Ascending aorta (tissue), 2 donors: ENCODE results near the gene ARID3B. TPM values are rescaled to one million over a fixed set of nuclear protein-coding genes. Genes with fewer than 3 reads are reported as not detected.

Source experiments
- DNase-seq, 2 donors: peaks; one replicate each; pipeline ENCODE4 v3.0.0-alpha.2; 2019; ENCODE audit warnings: low spot score in 2 of 2
- H3K27ac ChIP-seq, 2 donors: fragments of 200-600 bp; sonication (generic); one replicate each; pipeline ENCODE4 v1.5.1; 2016 to 2017; ENCODE audit warnings: mild to moderate bottlenecking in 1 of 2
- H3K27me3 ChIP-seq: fragments of 200-600 bp; sonication (generic); one replicate; pipeline ENCODE4 v1.5.1; 2017
- H3K36me3 ChIP-seq, 2 donors: fragments of 200-600 bp; sonication (generic); one replicate each; pipeline ENCODE4 v1.5.1; 2016
- H3K4me1 ChIP-seq, 2 donors: fragments of 200-600 bp; sonication (generic); one replicate each; pipeline ENCODE4 v1.5.1; 2016 to 2017; ENCODE audit warnings: mild to moderate bottlenecking in 1 of 2
- H3K4me3 ChIP-seq, 2 donors: fragments of 200-600 bp; sonication (generic); one replicate each; pipeline ENCODE4 v1.5.1; 2016 to 2017; ENCODE audit warnings: mild to moderate bottlenecking in 1 of 2
- H3K9me3 ChIP-seq, 2 donors: fragments of 200-600 bp; sonication (generic); one replicate each; pipeline ENCODE4 v1.5.1; 2016
- CTCF ChIP-seq, 3 experiments: fragments of 200-600 bp in 2 of 3; fragments of 450-650 bp in 1 of 3; sonication (generic) in 2 of 3; IDR thresholded peaks; one replicate each; pipeline ENCODE4 v1.5.1; 2016 to 2019; ENCODE audit warnings: antibody characterized with exemption in 3 of 3, mild to moderate bottlenecking in 1 of 3, moderate library complexity in 1 of 3
- intact Hi-C: fragments of 100-400 bp; cut with DNase I; formaldehyde crosslinking; loops from one replicate; pipeline ENCODE4 v1.15.1; 2023
- total RNA-seq: library from RNA; depleted of rRNA; stranded (reverse); fragments of >200 nt; gene quantifications from one replicate; pipeline ENCODE4 v1.1.0, GENCODE V29; 2016

The ARID3B gene
- total RNA-seq, 1 donor from 2014 or later = 13.3 TPM

GRCh38 chr15:74517096-74517495 lies 23.9 kb upstream of the ARID3B start:
- H3K4me1 ChIP-seq = no peaks in the 10 kb centered on the region
- no peaks in the 10 kb centered on the region for H3K36me3 ChIP-seq
- intact Hi-C loops = no loop called here
- H3K27me3 ChIP-seq = no peaks in the 10 kb centered on the region
- no peak for TF ChIP-seq CTCF (IDR thresholded peaks at IDR 0.05)
- H3K4me3 ChIP-seq = no peak overlapping the region
- no peak for DNase-seq
- no peak overlapping the region for H3K27ac ChIP-seq
- H3K9me3 ChIP-seq = no peaks in the 10 kb centered on the region

- Histone ChIP-seq H3K9me3 (no peaks in the 10 kb centered on the region), H3K36me3 (no peaks in the 10 kb centered on the region), H3K27me3 (no peaks in the 10 kb centered on the region), H3K27ac (no peak overlapping the region), H3K4me3 (no peak overlapping the region), H3K4me1 (no peaks in the 10 kb centered on the region)
- intact Hi-C loops = no loop called here
- no peak for TF ChIP-seq CTCF (IDR thresholded peaks at IDR 0.05)
- no peak for DNase-seq
These were observed 21.7 kb upstream of the ARID3B start for GRCh38 chr15:74519311-74519710.

GRCh38 chr15:74520407-74520806 lies 20.6 kb upstream of the ARID3B start:
- intact Hi-C loops = no loop called here

GRCh38 chr15:74523982-74524381 lies 17.0 kb upstream of the ARID3B start:
- H3K9me3 ChIP-seq = no peaks in the 10 kb centered on the region
- no peak overlapping the region for H3K27ac ChIP-seq
- no peak for TF ChIP-seq CTCF (IDR thresholded peaks at IDR 0.05)
- H3K27me3 ChIP-seq = no peaks in the 10 kb centered on the region
- no peak overlapping the region for H3K4me3 ChIP-seq
- no peaks in the 10 kb centered on the region for H3K4me1 ChIP-seq
- intact Hi-C loops = no loop called here
- no peak for DNase-seq
- H3K36me3 ChIP-seq = no peaks in the 10 kb centered on the region

More at GRCh38 chr15:74520407-74520806, 20.6 kb upstream of the ARID3B start:
- H3K4me1 ChIP-seq = no peaks in the 10 kb centered on the region
- no peak overlapping the region for H3K27ac ChIP-seq
- H3K9me3 ChIP-seq = no peaks in the 10 kb centered on the region
- no peak overlapping the region for H3K4me3 ChIP-seq
- TF ChIP-seq CTCF (IDR thresholded peaks at IDR 0.05) = no peak
- H3K36me3 ChIP-seq = no peaks in the 10 kb centered on the region
- DNase-seq = no peak
- H3K27me3 ChIP-seq = no peaks in the 10 kb centered on the region

- no peaks in the 10 kb centered on the region for H3K9me3 ChIP-seq
- no peaks in the 10 kb centered on the region for H3K36me3 ChIP-seq
- no peaks in the 10 kb centered on the region for H3K27me3 ChIP-seq
- H3K27ac ChIP-seq = no peak overlapping the region
- H3K4me3 ChIP-seq = no peak overlapping the region
- no peak for TF ChIP-seq CTCF (IDR thresholded peaks at IDR 0.05)
- H3K4me1 ChIP-seq = no peaks in the 10 kb centered on the region
- DNase-seq = no peak
- intact Hi-C loops = no loop called here
These were observed 15.7 kb upstream of the ARID3B start for GRCh38 chr15:74525309-74525708.

- Histone ChIP-seq H3K9me3 (no peaks in the 10 kb centered on the region), H3K27me3 (no peaks in the 10 kb centered on the region), H3K4me3 (no peak overlapping the region), H3K4me1 (no peaks in the 10 kb centered on the region), H3K27ac (no peak overlapping the region), H3K36me3 (no peaks in the 10 kb centered on the region)
- intact Hi-C loops = no loop called here
- no peak for DNase-seq
- TF ChIP-seq CTCF (IDR thresholded peaks at IDR 0.05) = no peak
These were observed 15.1 kb upstream of the ARID3B start for GRCh38 chr15:74525945-74526344.
